HepG2 (cell line): Measurements from ENCODE around the gene KRTAP3-2. TPM values are rescaled to one million over a fixed set of nuclear protein-coding genes. Genes with fewer than 3 reads are reported as not detected.

Experiments used
- ATAC-seq: fragments of 200-7000 bp; cut with Tn5 transposase; 3 replicates; pipeline ENCODE4 v1.9.1; 2020; ENCODE audit warnings: mild to moderate bottlenecking, moderate library complexity
- BruUV-seq: library from RNA; stranded (reverse); fragments of 400-500 nt; replicated peaks from 2 replicates; lab custom pipeline; 2021; lab: Mats Ljungman, UMichigan
- CTCF ChIA-PET: fragments of 300-600 bp; formaldehyde crosslinking; extraction: SDS; loops from one replicate; lab custom pipeline; 2021; ENCODE audit warnings: low total read pairs, inconsistent platforms, low intra/inter-chr PET ratio; lab: Yijun Ruan, JAX
- POLR2A ChIA-PET: fragments of 350-600 bp; sonication (Branson Sonifier 250); formaldehyde crosslinking; loops from one replicate; lab custom pipeline; 2020; ENCODE audit warnings: antibody characterized with exemption, inconsistent platforms; lab: Yijun Ruan, JAX
- DNase-seq: peaks from one replicate; pipeline ENCODE4 v3.0.0-alpha.2; 2015; ENCODE audit warnings: low spot score
- FAIRE-seq: peaks from 3 replicates; lab custom pipeline; 2011; peaks lifted over from hg19 to GRCh38; lab: Jason Lieb, UNC
- H2AFZ ChIP-seq: one replicate; pipeline ENCODE4 v1.6.1; 2011; ENCODE audit warnings: low read length, inconsistent platforms
- H3K27ac ChIP-seq: fragments of 300-600 bp; 3 replicates; pipeline ENCODE4 v1.8.0; 2011; ENCODE audit warnings: mixed run types, mild to moderate bottlenecking, mixed read lengths, low read length, inconsistent platforms; ENCODE audit not compliant: insufficient read depth; ENCODE audit errors: extremely low read length
- H3K27me3 ChIP-seq, 2 experiments: fragments of 200-600 bp in 1 of 2; 2 replicates in 1 of 2; 3 replicates in 1 of 2; pipeline versions ENCODE4 v1.6.0 to v1.8.0; 2011; ENCODE audit warnings: low read length in 2 of 2, mild to moderate bottlenecking in 2 of 2, moderate library complexity in 2 of 2, inconsistent platforms in 1 of 2; ENCODE audit not compliant: insufficient read depth in 2 of 2, control insufficient read depth in 1 of 2
- H3K36me3 ChIP-seq, 2 experiments: fragments of 200-600 bp in 1 of 2; replicated peaks in 1 of 2; 2 replicates in 1 of 2; 3 replicates in 1 of 2; pipeline versions ENCODE4 v1.5.1 to v1.8.0; 2011; ENCODE audit warnings: low read length in 2 of 2, inconsistent platforms in 1 of 2; ENCODE audit not compliant: insufficient read depth in 2 of 2, control insufficient read depth in 1 of 2
- H3K4me1 ChIP-seq: 2 replicates; pipeline ENCODE4 v1.5.1; 2012; ENCODE audit warnings: low read length, inconsistent platforms; ENCODE audit not compliant: insufficient read depth
- H3K4me2 ChIP-seq: 2 replicates; pipeline ENCODE4 v1.6.0; 2011; ENCODE audit warnings: low read depth, low read length, inconsistent platforms
- H3K4me3 ChIP-seq, 3 experiments: fragments of 200-600 bp in 1 of 3; sonication (generic), shearing (Covaris generic) in 1 of 3; replicated peaks in 1 of 3; 2 replicates each; pipeline ENCODE4 v1.5.1; 2011 to 2016; ENCODE audit warnings: low read length in 3 of 3, inconsistent platforms in 2 of 3, low read depth in 2 of 3, mild to moderate bottlenecking in 2 of 3, control low read depth in 1 of 3, mixed read lengths in 1 of 3; ENCODE audit not compliant: insufficient read depth in 1 of 3
- H3K79me2 ChIP-seq: one replicate; pipeline ENCODE4 v1.6.1; 2011; ENCODE audit warnings: low read length, inconsistent platforms; ENCODE audit not compliant: insufficient read depth
- H3K9ac ChIP-seq: 2 replicates; pipeline ENCODE4 v1.6.0; 2011; ENCODE audit warnings: mild to moderate bottlenecking, low read depth, low read length, inconsistent platforms; ENCODE audit not compliant: insufficient read depth
- H3K9me3 ChIP-seq: 2 replicates; pipeline ENCODE4 v1.5.1; 2012; ENCODE audit warnings: mild to moderate bottlenecking, low read length
- H4K20me1 ChIP-seq: 2 replicates; pipeline ENCODE4 v1.6.0; 2011; ENCODE audit warnings: inconsistent platforms, mild to moderate bottlenecking, low read length, moderate library complexity; ENCODE audit not compliant: insufficient read depth
- ATF7 ChIP-seq, 2 experiments: fragments of 450-650 bp in 1 of 2; sonication (generic) in 1 of 2; formaldehyde crosslinking in 1 of 2; IDR thresholded peaks; 2 replicates each; pipeline versions ENCODE4 v1.4.0 to v1.6.1; 2016 to 2020; ENCODE audit warnings: antibody characterized with exemption in 1 of 2, mild to moderate bottlenecking in 1 of 2, missing genetic modification reagents in 1 of 2
- CEBPG ChIP-seq: IDR thresholded peaks from 2 replicates; pipeline ENCODE4 v1.6.1; 2016
- EP300 ChIP-seq, 3 experiments: sonication (generic) in 1 of 3; formaldehyde crosslinking in 1 of 3; IDR thresholded peaks; 2 replicates each; pipeline versions ENCODE4 v1.5.1 to v1.6.1; 2011 to 2020; ENCODE audit warnings: low read depth in 2 of 3, low read length in 2 of 3, borderline replicate concordance in 1 of 3, improper control_type of control experiment in 1 of 3, mild to moderate bottlenecking in 1 of 3, missing genetic modification reagents in 1 of 3, moderate library complexity in 1 of 3
- GZF1 ChIP-seq: sonication (generic); formaldehyde crosslinking; IDR thresholded peaks from 2 replicates; pipeline ENCODE4 v1.5.1; 2020; ENCODE audit warnings: mild to moderate bottlenecking, missing genetic modification reagents
- SAP130 ChIP-seq: IDR thresholded peaks from 2 replicates; pipeline ENCODE4 v1.6.1; 2016; ENCODE audit warnings: low read depth
- SRSF9 ChIP-seq: fragments of 200-400 bp; formaldehyde crosslinking; IDR thresholded peaks from 2 replicates; pipeline ENCODE4 v1.6.1; 2018; ENCODE audit warnings: borderline replicate concordance, mild to moderate bottlenecking, low read depth, low read length; ENCODE audit not compliant: insufficient read depth, poor library complexity, severe bottlenecking
- ZEB1 ChIP-seq: IDR thresholded peaks from 2 replicates; pipeline ENCODE4 v1.6.1; 2012; ENCODE audit warnings: mild to moderate bottlenecking, low read depth, inconsistent platforms; ENCODE audit not compliant: insufficient replicate concordance
- ZNF607 ChIP-seq: sonication (generic); formaldehyde crosslinking; IDR thresholded peaks from 2 replicates; pipeline ENCODE4 v1.5.1; 2020; ENCODE audit warnings: missing genetic modification reagents, mild to moderate bottlenecking, borderline replicate concordance
- ZNF839 ChIP-seq: sonication (generic); formaldehyde crosslinking; IDR thresholded peaks from 2 replicates; pipeline ENCODE4 v1.4.0; 2020; ENCODE audit warnings: missing genetic modification reagents, mild to moderate bottlenecking, borderline replicate concordance
- WGBS: methylation state at CpG from one replicate; pipeline ENCODE4 v1.1.6; 2017; ENCODE audit warnings: low lambda C conversion rate; 5-methylcytosine and 5-hydroxymethylcytosine counted together
- in situ Hi-C: cut with HindIII; loops from 2 replicates; pipeline ENCODE4 v1.10.0; 2017; ENCODE audit warnings: low pct_unique_long_range_greater_than_20kb; ENCODE audit not compliant: extremely low pct_ligation_motif_present
- intact Hi-C: fragments of 100-400 bp; cut with micrococcal nuclease; formaldehyde crosslinking; loops from one replicate; pipeline ENCODE4 v1.10.0; 2022; ENCODE audit not compliant: unreplicated experiment
- polyA plus RNA-seq, 8 experiments: library from polyadenylated mRNA; depleted of rRNA in 3 of 8; stranded (reverse) in 7 of 8; unstranded in 1 of 8; fragments of >200 nt; fragmentation: Illumina TruSeq in 4 of 8; extraction: Trizol in 4 of 8; gene quantifications; 2 replicates each; pipeline versions ENCODE4 v1.2.1 to v1.2.3, GENCODE V29; 2011 to 2016; ENCODE audit warnings: low read depth in 4 of 8, missing spikeins in 1 of 8, mixed read lengths in 1 of 8; ENCODE audit not compliant: insufficient read depth in 1 of 8
- total RNA-seq, 5 experiments: library from RNA; depleted of rRNA; stranded (reverse); fragments of >200 nt; fragmentation: Illumina TruSeq; extraction: Trizol; gene quantifications; 2 replicates each; pipeline ENCODE4 v1.2.3, GENCODE V29; 2016; ENCODE audit warnings: low read depth in 1 of 5

KRTAP3-2 gene
- total and polyA plus RNA-seq, 2 of the 13 experiments (the other 11 are each of a cell fraction or from before 2014, with no cell fraction given): not detected

- H3K4me2 ChIP-seq: no peak overlapping the region
Measured at GRCh38 chr17:41010441-41010840, 10.7 kb upstream of the KRTAP3-2 start.

GRCh38 chr17:41009936-41010335, 10.2 kb upstream of the KRTAP3-2 start:
- Histone ChIP-seq H3K4me1 (peaks cover 61% of the 10 kb centered on the region), H3K9me3 (no peaks in the 10 kb centered on the region), H2AFZ (no peak overlapping the region), H3K9ac (peak overlapping the region; percentile 55), H3K4me2 (peak overlapping the region; percentile 36), H3K79me2 (no peaks in the 10 kb centered on the region), H4K20me1 (no peaks in the 10 kb centered on the region), H3K4me3 (no peak overlapping the region; a peak in 1 of 6 replicates), H3K27ac (peak overlapping the region; percentile 70), H3K36me3 (no peaks in the 10 kb centered on the region), H3K27me3 (no peaks in the 10 kb centered on the region)
- ATAC-seq (no peak), DNase-seq (peak; percentile 32), FAIRE-seq (no peak)
- 37% methylated on average over 1 of the region's 1 CpG for WGBS
- POLR2A ChIA-PET: interaction anchor here (0.9 to 2.1 kb wide), 5 partner anchors 10 to 108 kb away, joined by 3 to 15 read pairs (median 7); no protein-coding TSS in a partner anchor
- no TSS peak for BruUV-seq
- TF ChIP-seq SAP130 (CRISPR knock-in tag) (0 out of 2 replicates have a peak, but pooled peaks have one; percentile 12), CEBPG (CRISPR knock-in tag) (peak; percentile 44; the same call in 1 of the 2 replicates), EP300 (IDR thresholded peaks at IDR 0.05; ENCODE audit: low read depth in 2 of 2, low read length in 2 of 2) (peak in 1 of 2 experiments; percentile 29; a peak in 1 of 4 replicates), EP300 (CRISPR knock-in tag; IDR thresholded peaks at IDR 0.05; ENCODE audit: borderline replicate concordance) (no peak), SRSF9 (no peak)
- intact Hi-C loops: loop anchor here (1.0 to 5.0 kb wide), 3 partner anchors 49 to 103 kb away; no protein-coding TSS in a partner anchor
- in situ Hi-C loops: loop anchor here (5.0 kb wide), 1 partner anchor 47 kb away; the partner anchor contains the start of gene KRTAP2-2
- CTCF ChIA-PET: no interaction called here

More at GRCh38 chr17:41010441-41010840, 10.7 kb upstream of the KRTAP3-2 start:
- no peaks in the 10 kb centered on the region for H3K27me3 ChIP-seq
- peak overlapping the region; percentile 70 for H3K27ac ChIP-seq
- intact Hi-C loops (no loop called here), in situ Hi-C loops (no loop called here)
- H3K4me1 ChIP-seq: peaks cover 57% of the 10 kb centered on the region
- TF ChIP-seq ZNF839 (CRISPR knock-in tag) (no peak), ZNF607 (CRISPR knock-in tag) (no peak), ZEB1 (no peak), GZF1 (CRISPR knock-in tag) (no peak), ATF7 (IDR thresholded peaks at IDR 0.05) (no peak), ATF7 (CRISPR knock-in tag; IDR thresholded peaks at IDR 0.05) (no peak)
- no peak overlapping the region for H3K9ac ChIP-seq
- DNase-seq (no peak), FAIRE-seq (no peak), ATAC-seq (no peak)
- POLR2A ChIA-PET: interaction anchor here (1.1 to 2.1 kb wide), 4 partner anchors 10 to 108 kb away, joined by 4 to 15 read pairs (median 10); no protein-coding TSS in a partner anchor
- CTCF ChIA-PET: no interaction called here
- no peaks in the 10 kb centered on the region for H4K20me1 ChIP-seq
- H3K36me3 ChIP-seq: no peaks in the 10 kb centered on the region
- H2AFZ ChIP-seq: no peak overlapping the region
- H3K79me2 ChIP-seq: no peaks in the 10 kb centered on the region
- no peaks in the 10 kb centered on the region for H3K9me3 ChIP-seq
- BruUV-seq: no TSS peak
- H3K4me3 ChIP-seq: no peak overlapping the region
